Activated CD8-positive, alpha-beta memory T cell treated with anti-CD3 and anti-CD28 coated beads, Interleukin-2, amount 50 U/mL, for 1 hour (primary cell): ENCODE results near the gene ACTMAP.

ENCODE experiments used
- DNase-seq: peaks from one replicate; pipeline ENCODE4 v3.0.0-alpha.2; 2020; ENCODE audit errors: extremely low read depth

Gene ACTMAP

DNA sequence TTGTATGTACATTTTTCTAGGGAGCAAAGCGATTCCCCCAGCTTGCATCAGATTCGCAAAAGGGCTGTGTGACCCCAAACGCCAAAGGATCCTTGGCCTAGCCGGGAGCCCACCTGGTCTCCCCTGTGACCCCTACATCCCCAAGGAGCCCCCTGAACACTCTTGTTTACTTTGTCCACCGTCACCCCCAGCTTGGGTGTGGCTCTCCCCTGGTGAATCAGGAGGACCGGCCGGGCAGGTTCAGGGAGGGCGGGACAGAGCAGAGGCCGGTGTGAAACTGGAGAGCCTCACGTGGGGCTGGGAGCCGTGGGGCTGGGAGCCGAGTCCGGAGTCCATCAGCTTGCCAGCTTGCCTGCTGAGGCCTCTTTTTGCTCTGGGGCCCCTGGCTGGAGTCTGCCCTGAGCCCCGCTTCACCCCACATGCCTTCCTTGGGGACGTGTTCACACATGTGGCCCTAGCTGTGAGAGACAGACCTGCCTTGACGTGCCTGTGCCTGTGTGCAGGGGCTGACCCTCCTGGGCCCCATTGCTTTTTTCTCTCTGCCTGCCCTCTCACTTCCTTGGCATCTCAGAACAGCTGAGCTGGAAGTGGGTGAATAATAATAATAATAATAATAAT, 31.4 kb downstream of the ACTMAP start:
- no peak for DNase-seq

DNA sequence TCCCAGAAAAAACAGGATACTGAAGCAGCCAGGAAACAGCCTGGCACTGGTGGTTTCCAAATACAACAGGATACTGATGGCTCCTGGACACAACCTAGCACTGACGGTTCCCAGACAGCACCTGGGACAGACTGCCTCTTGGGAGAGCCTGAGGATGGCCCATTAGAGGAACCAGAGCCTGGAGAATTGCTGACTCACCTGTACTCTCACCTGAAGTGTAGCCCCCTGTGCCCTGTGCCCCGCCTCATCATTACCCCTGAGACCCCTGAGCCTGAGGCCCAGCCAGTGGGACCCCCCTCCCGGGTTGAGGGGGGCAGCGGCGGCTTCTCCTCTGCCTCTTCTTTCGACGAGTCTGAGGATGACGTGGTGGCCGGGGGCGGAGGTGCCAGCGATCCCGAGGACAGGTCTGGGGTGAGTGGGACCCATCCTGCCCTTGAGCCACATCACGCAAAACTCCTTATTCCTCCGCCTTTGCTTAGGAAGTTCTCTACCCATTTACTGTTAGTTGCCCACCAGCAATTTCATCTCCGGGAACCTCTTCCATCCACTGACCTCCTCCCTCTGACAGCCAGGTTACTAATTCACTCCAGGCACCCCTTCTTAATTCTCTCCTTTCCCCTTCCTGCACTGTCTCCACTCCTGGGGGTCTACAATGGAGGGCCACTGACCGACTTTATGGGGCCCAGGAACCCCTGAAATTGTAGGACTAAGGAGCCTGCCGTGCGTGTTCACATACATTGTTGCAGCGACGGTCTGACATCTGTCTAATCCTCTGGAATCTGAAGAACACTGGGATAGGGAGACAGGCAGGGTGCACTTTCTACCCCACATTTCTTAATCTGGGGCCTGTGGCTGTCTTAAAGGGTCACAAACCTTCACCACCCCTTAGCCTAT, 32.1 kb downstream of the ACTMAP start:
- no peak for DNase-seq

DNA sequence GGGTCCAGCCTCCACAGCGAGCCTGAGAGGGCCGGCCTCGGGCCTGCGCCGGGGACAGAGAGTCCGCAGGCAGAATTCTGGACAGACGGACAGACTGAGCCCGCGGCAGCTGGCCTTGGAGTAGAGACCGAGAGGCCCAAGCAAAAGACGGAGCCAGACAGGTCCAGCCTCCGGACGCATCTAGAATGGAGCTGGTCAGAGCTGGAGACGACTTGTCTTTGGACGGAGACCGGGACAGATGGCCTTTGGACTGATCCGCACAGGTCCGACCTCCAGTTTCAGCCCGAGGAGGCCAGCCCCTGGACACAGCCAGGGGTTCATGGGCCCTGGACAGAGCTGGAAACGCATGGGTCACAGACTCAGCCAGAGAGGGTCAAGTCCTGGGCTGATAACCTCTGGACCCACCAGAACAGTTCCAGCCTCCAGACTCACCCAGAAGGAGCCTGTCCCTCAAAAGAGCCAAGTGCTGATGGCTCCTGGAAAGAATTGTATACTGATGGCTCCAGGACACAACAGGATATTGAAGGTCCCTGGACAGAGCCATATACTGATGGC, 32.9 kb downstream of the ACTMAP start:
- DNase-seq = no peak

DNA sequence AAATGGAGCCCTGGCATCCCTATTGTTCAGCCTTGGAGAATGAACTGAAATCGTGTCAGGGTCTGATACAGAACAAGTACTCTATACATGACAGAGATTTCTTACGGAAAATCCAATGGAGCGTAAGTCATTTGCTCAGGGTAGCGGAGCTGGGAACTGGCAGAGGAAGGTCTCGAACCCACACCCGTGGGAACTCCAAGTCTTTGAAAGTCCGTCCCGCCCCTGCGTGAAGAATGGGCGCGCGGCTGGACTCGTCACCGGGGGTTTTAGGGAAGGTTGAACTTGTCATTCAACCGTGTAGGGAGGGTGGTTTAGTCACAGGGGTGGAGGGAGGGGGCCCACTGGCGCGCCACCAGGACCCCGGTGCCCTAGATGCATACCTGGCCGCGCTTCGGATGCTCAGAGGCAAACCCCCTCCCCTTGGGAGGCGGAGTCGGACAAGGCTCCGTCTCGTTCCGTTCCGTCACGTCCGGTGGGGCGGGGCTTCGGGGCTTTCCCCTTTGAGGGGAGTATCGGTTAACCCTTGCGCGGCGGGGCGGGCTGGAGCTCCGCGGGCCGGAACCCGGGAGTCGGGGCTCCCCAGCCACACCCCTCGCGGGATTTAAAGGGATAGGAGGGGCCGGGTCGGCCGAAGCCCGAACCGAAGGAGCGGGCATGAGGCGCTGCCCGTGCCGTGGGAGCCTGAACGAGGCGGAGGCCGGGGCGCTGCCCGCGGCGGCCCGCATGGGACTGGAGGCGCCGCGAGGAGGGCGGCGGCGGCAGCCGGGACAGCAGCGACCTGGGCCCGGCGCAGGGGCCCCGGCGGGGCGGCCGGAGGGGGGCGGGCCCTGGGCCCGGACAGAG, 33.6 kb downstream of the ACTMAP start, which contains the start of the genes COQ8B and ITPKC:
Gene COQ8B, minus strand, starts transcription at position 405 of the 843 bp plus-strand sequence. CDS start 2,254 bp downstream, outside the sequence.
Gene ITPKC, plus strand, starts transcription at position 631 of the 843 bp plus-strand sequence. Its CDS starts 24 bp downstream, at position 655.
- peak; percentile 98 for DNase-seq

DNA sequence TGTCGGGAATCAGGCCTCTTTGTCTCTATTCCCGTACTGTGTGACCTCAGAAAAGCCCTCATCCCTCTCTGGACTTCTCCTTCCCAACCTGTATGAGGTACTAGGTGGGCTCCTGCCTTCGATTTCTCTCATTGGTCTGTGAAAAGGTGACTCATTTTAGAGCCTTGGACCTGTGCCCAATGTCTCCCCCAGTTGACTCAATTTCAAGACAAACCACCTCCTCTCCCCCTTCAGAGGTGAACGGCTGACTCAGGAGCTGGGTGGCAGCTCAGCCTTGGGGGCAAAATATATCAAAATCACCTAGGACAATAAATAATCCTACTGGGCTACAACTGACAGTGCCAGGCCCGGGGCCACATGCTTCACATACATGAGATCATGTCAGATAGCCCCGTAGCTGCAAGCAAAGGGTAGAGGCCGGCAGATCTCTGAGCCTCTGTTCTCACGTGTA, 34.2 kb downstream of the ACTMAP start:
- DNase-seq = peak; percentile 73

DNA sequence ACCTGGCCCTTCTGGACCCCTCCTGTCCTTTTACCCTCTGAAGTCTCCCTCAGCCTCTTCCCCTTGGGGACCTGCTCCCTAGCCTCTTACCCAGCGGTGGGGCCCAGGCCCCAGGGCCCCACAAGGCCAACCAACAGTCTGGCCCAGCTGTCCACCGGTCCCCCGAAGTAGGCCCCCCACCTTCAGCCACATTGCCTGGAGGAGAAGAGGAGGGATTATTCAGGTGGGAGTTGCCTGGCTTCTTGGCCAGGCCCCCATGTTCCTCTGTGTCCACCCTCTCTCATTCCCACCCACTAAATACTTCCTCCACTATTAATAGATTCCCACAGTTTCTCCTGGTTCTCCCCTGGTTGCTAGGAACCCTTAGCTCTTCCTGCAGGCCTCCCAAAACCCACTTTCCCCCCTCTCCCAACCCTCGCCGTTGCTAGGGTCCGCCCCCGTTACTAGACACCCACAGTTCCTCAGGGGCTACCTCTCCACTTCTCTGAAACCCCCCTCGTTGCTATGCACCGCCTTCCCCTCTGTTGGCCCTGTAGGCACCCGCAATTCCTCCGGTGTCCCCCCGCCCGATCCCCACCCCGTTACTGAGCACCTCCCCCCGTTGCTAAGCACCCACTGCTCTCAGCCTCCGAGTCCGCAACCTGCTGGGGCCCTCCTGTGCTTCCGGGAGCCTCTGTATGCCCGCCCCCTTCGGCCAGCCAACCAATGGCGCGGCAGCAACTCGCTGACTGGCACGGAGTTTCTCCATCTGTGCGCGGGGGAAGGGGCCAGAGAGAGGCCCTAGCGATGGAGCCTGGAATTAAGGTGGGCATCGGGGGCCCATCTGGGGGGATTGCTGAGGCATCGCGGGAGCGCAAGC, 35.6 kb downstream of the ACTMAP start:
- DNase-seq = peak; percentile 80

DNA sequence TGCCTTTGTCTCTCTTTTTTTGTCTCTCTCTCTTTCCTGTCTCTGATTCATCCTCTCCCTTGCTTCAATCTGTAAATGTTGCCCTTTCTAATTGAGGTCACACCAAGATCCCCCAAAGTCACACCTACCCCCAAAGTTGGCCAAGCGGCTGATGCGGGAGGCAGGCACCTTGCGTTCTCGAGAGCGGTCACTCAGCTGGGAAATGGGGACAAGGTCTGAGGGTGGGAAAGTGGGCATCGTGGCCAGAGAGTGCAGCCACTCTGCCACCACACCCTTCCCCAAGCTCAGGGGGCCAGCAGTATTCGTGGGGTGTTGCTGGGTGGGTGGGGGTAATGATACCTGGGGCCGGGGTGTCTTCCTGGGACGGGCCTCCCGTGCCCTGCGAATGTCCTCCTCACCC, 36.3 kb downstream of the ACTMAP start:
- DNase-seq = no peak

DNA sequence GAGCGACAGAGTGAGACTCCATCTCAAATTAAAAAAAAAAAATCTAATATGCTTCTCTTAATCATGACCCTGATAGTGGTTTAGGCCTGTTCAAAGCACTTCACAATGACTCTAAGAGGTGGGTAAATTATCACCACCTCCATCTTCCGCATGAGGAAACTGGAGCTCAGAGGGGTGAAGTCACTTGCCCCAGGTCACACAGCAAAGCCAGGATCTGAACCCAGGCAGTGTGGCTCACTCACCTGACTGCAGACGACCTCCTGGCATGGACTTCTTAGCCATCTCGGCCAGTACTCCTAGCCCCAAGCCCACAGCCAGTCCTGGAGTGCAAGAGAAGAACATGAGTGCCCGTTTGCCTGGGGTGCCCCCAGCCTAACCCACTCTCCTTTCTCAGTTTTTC, 40.5 kb downstream of the ACTMAP start:
- DNase-seq = no peak

DNA sequence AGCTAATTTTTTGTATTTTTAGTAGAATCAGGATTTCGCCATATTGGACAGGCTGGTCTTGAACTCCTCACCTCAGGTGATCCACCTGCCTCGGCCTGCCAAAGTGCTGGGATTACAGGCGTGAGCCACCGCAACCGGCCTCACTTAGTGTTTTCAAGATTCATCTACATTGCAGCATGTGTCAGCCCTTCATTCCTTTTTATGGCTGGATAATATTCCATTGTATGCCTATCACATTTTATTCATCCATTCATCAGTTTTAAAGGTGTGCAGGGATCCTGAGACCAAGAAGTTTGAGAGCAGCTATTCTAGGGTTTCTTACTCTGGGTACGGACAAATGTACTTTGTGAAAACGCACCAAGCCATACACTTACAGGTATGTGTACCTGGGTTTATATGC, 42.7 kb downstream of the ACTMAP start:
- DNase-seq = no peak

DNA sequence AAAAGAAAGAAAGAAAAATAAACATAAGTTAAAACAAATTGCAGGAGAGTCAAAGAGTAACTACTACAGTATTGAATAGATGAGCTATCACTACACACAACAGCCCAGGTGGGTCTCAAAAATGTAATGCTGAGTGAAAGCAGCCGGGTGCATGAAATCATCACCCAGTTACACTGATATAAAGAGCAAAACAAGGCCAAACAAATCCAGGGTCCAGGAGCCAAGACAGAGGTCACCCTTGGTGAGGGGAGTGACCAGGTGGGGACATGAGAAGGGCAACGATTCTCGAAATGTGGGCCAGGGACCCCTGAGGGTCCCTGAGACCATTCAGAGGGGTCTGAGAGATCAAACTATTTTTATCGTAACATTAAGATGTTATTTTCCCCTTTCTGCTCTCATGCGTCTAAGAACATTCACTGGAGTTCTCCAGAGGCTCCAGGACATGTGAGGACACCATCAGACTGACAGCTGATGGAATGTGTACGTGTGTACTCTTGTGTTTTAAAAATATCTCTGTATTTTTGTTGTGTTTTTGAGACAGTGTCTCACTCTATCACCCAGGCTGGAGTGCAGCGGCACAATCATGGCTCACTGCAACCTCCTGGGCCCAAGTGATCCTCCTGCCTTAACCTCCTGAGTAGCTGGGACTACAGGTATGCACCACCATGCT, 44.2 kb downstream of the ACTMAP start:
- DNase-seq = no peak

DNA sequence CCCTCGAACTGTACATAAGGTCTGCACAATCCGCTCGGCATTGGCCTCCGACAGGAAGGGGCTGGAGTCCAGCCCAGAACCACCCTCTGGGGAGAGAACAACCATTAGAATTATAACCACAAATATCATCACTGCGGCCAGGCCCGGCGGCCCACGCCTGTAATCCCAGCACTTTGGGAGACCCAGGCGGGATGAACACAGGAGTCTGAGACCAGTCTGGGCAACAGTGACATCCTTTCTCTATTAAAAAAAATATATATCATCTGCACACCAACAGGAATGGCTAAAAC, 45.0 kb downstream of the ACTMAP start:
- no peak for DNase-seq

DNA sequence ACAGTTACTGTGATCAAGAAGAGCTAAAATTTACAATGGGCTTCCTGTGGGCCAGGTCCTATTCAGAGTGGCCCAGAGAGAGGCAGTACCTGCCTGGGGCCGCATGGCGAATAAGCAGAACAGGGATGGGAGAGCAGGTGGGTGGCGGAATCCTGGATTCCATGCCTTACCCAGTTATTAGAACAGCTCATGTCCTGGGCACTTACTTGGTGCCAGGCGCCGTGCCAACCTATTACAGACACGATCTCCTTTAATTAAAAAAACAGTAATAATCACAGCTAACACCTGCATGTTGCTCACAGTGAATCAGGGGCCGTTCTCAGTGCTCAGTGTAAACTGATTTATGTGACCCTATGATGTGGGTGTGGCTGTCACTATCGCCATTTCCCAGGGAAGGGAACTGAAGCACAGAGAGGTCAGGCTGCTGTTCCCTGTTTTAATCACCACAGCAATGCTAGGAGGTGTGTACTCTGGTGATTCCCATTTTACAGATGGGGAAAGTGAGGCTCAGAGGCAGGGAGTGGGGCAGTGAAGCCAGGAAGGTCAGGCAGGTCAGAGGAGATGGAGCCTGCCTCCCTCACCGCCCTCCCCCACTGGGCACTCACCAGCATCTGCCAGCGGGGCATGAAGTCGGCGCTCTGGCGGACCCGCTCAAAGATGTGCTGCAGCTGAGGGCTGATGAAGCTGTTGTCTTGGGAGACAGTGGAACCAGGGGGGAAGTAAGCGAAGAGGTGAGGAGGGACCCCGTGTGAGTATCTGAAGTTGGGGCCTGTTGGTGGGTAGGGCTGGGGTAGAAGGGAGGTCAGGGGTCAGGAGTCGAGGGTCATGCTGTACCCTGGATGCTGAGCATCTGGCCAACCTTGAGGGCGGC, 45.6 kb downstream of the ACTMAP start:
- no peak for DNase-seq

DNA sequence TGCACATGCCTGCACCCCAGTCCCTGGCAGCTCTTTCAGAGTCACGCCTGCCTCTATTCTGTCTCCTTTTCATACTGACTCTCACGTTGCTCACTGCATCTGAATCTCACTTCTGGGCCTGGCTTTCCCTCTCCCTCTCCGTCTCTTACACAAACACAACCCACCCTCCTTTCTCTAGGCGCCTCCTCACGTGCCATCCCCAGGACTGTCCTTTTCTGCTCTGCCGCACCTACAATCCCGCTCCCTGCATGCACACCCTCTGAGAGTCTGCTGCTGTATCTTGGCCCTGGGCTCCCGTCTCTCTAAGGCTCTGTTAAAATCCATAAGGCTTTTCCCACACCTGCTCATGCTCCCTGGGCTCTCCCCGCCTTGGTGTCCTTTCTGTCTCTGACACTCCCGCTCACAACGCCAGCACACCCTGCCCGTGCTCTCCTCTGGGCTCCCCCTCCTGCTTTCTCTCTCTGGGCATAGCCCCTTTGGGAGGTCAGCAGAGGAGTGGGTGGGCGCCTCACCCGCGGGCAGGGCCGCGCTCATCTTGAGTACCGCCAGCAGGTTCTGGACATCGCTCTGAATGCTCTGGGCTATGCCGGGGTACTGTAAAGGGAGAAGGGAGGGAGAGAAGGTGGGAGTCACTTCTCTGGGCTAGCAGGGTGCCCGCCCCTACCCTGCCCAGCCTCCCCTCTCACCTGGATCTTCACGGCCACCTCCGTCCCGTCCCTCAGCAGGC, 47.1 kb downstream of the ACTMAP start:
- no peak for DNase-seq

DNA sequence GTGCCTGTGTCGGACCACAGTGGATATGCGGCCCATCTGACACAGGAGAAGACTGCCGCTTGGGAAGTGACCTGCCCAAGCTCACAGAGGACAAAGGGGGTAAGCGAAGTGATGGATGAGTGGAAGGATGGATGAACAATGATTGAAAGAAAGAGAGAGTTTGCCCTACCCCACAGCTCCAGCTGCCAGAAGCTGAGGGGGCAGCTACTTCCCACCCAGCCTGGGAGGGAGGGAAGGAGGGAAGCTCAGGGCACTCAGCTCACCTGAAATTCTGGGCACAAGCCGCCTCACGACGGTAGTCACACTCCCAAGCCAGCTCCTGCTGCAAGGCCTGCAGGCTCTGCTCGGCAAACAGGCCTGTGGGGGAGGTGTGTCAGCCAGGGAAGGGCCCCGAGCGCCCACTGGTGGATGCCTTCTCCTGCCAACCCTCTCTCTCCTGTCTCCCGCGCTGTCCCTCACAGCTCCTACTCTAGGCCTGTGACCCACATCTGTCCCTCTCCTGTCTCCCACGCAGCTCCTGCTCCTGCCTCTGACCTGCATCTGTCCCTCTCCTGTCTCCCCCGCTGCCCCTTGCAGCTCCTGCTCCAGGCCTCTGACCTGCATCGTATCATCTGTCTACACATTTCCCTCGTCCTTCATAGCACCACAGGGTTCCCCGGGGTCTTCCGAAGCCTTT, 47.8 kb downstream of the ACTMAP start:
- no peak for DNase-seq

DNA sequence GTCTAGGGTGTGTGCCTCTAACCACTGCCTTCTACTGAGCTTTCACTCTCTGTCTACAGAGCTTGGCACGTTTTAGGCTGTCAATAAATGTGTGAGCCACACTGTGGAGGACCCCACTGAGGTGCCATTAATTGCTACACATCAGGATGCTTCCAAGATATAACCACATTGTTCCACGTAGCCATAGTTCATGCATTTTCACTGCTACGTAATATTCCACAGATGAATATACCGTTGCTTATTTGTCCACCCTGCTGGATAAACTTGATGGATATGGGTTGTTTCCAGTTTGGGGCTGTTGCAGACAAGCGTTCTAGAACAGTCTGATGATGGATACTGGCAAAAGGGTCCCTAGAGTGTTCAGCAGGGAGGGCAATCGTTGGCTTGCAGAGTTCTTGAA, 48.5 kb downstream of the ACTMAP start:
- no peak for DNase-seq

DNA sequence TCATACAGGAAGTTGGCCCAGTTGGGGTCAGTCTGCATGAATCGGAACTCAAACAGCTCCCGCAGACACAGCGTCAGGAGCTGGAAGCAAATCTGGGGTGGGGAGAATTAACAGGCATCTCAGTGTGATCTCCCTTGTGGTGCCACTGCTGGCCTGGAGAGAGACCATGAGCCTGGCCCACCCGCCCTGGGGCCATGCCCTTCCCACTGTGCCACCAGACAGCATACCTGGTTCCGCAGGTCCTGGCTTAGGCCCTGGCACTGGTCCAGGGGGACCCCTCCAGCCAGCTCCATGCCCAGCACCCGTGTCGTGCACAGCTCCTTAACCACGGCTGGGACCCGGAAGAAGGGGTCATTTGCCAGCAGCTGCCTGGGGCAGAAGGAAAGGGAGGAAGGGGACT, 50.2 kb downstream of the ACTMAP start:
- no peak for DNase-seq

DNA sequence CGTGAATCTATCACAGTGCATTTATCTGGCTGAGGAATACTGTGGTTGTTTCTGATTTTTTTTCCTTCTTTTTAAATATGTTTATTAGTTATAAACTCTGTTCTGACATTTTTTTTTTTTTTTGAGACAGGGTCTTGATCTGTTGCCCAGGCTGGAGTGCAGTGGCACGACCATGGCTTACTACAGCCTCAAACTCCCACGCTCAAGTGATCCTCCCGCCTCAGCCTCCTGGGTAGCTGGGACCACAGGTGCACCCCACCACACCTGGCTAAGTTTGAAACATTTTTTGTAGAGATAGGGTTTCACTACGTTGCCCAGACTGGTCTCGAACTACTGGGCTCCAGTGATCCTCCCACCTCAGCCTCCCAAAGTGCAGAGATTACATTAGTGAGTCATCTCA, 53.3 kb downstream of the ACTMAP start:
- DNase-seq = no peak

DNA sequence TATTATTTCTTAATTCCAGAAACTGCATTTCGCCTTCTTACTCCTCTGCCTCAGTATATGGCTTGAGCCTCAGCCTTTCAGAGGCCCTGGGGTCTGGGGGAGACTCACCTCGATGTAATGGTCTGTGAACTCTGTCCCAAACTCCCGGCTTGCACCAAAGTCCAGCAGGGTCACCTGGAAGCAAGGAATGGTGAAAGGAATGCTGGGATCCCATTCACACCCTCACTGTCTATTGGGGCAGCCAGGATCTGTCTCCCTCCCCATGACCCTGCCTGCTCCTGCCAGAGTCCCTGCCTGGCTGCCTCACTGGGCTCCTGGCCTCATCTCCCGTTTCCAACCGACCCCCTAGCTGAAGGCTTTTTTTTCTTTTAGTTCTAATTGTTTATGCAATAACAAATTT, 54.4 kb downstream of the ACTMAP start:
- DNase-seq = no peak
